SU-DHL-6 (cell line): ENCODE results near the gene PCDHGA7.
"Not testable (repeated sequence)": the region's sequence is repeated elsewhere in the genome, so short reads cannot be mapped to it uniquely, and the experiment has no call there.

ENCODE experiments used
- H2AFZ ChIP-seq: fragments of 200-600 bp; sonication (generic); 2 replicates; pipeline ENCODE4 v1.6.1; 2014; ENCODE audit warnings: low read depth, mild to moderate bottlenecking, moderate library complexity, mixed read lengths, antibody characterized with exemption, low read length; ENCODE audit not compliant: severe bottlenecking
- H3F3A ChIP-seq: fragments of 200-600 bp; shearing (Covaris generic); 2 replicates; pipeline ENCODE4 v1.6.0; 2016; ENCODE audit warnings: antibody characterized with exemption, mild to moderate bottlenecking; ENCODE audit not compliant: insufficient read depth
- H3K27ac ChIP-seq: fragments of 200-600 bp; sonication (generic); 2 replicates; pipeline ENCODE4 v1.5.1; 2016; ENCODE audit warnings: low read depth, mild to moderate bottlenecking, low read length, moderate library complexity, mixed read lengths
- H3K27me3 ChIP-seq: fragments of 200-600 bp; sonication (generic), shearing (Covaris generic); 2 replicates; pipeline ENCODE4 v1.6.0; 2014; ENCODE audit warnings: mild to moderate bottlenecking, low read length
- H3K36me3 ChIP-seq: fragments of 200-600 bp; sonication (generic); 2 replicates; pipeline ENCODE4 v1.6.1; 2014; ENCODE audit warnings: mild to moderate bottlenecking, low read length, mixed read lengths
- H3K4me2 ChIP-seq: fragments of 300-600, 200-600 bp; shearing (Covaris generic), sonication (generic); 2 replicates; pipeline ENCODE4 v1.6.0; 2014; ENCODE audit warnings: low read length, low read depth, mild to moderate bottlenecking; ENCODE audit not compliant: poor library complexity, severe bottlenecking
- H3K4me3 ChIP-seq: fragments of 200-600 bp; sonication (generic); 2 replicates; pipeline ENCODE4 v1.5.1; 2014; ENCODE audit warnings: antibody characterized with exemption, low read length, mild to moderate bottlenecking, mixed read lengths; ENCODE audit not compliant: insufficient read depth, poor library complexity, severe bottlenecking
- H3K79me2 ChIP-seq: fragments of 200-600 bp; sonication (generic); 2 replicates; pipeline ENCODE4 v1.6.1; 2014; ENCODE audit warnings: mild to moderate bottlenecking, low read length, moderate library complexity; ENCODE audit not compliant: insufficient read depth
- H3K9ac ChIP-seq: fragments of 200-600 bp; sonication (generic); 2 replicates; pipeline ENCODE4 v1.7.0; 2014; ENCODE audit warnings: mild to moderate bottlenecking, low read length
- H3K9me2 ChIP-seq: fragments of 200-600 bp; sonication (generic); replicated peaks from 2 replicates; pipeline ENCODE4 v1.6.1; 2014; ENCODE audit warnings: low read length; ENCODE audit not compliant: insufficient read depth
- H3K9me3 ChIP-seq: fragments of 200-600 bp; sonication (generic); 2 replicates; pipeline ENCODE4 v1.6.1; 2014; ENCODE audit warnings: low read length, mixed read lengths; ENCODE audit not compliant: insufficient read depth
- H4K20me1 ChIP-seq: fragments of 200-600 bp; sonication (generic); 2 replicates; pipeline ENCODE4 v1.6.1; 2014; ENCODE audit warnings: low read depth, mild to moderate bottlenecking, antibody characterized with exemption, low read length, moderate library complexity, mixed read lengths
- EZH2phosphoT487 ChIP-seq: fragments of 200-600 bp; sonication (generic), shearing (Covaris generic); conservative IDR thresholded peaks from 2 replicates; pipeline ENCODE4 v1.6.1; 2018; ENCODE audit warnings: mild to moderate bottlenecking, antibody characterized with exemption, low read length, moderate library complexity, mixed read lengths
- TF ChIP-seq, protein P1 (sequence below): fragments of 200-600 bp; sonication (generic); IDR thresholded peaks from one replicate; pipeline ENCODE4 v1.5.1; 2017; ENCODE audit warnings: antibody characterized with exemption, mild to moderate bottlenecking, low read length, moderate library complexity; ENCODE audit not compliant: insufficient read depth, poor library complexity, severe bottlenecking

PCDHGA7 gene

DNA sequence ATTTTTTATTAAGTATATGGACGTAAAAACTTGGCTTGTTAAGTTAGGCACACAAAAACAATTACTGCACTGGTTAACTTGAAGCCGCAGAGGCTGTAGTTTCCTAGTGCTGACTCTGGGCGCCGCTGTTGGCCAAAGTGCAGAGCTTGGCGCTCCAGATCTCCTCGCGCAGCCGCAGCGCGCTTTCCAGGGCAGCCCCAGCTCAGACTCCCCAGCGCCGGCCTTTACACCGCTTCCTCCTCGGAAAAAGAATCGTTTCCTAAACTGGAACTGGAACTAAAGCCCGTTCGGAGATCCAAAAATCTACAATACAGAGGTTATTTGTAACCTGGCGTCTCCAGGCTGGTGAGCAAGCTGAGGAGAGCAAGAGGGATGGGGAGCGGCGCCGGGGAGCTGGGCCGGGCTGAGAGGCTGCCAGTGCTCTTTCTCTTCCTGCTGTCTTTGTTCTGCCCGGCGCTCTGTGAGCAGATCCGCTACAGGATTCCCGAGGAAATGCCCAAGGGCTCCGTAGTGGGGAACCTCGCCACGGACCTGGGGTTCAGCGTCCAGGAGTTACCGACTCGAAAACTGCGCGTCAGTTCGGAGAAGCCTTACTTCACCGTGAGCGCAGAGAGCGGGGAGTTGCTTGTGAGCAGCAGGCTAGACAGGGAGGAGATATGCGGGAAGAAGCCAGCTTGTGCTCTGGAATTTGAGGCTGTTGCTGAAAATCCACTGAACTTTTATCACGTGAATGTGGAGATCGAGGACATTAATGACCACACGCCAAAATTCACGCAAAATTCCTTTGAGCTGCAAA is 15.4 kb downstream of the PCDHGA7 start, which contains the start of gene PCDHGB5:
TSS of gene PCDHGB5 (plus strand) at position 192 of the 796 bp plus-strand sequence. CDS start at position 373, 181 bp downstream.
- not testable (repeated sequence) for H3K9me2 ChIP-seq, H3K9ac ChIP-seq, H3K27me3 ChIP-seq, H2AFZ ChIP-seq, H4K20me1 ChIP-seq, H3F3A ChIP-seq, H3K27ac ChIP-seq, H3K79me2 ChIP-seq
- Histone ChIP-seq H3K36me3 (peaks cover 10% of the 10 kb centered on the region; the same call in 1 of the 2 replicates), H3K4me2 (peak within 1 kb of the TSS; percentile 26), H3K9me3 (peaks cover 21% of the 10 kb centered on the region; the same call in 1 of the 2 replicates), H3K4me3 (peak within 1 kb of the TSS; percentile 35)
- TF ChIP-seq, protein P1, sequence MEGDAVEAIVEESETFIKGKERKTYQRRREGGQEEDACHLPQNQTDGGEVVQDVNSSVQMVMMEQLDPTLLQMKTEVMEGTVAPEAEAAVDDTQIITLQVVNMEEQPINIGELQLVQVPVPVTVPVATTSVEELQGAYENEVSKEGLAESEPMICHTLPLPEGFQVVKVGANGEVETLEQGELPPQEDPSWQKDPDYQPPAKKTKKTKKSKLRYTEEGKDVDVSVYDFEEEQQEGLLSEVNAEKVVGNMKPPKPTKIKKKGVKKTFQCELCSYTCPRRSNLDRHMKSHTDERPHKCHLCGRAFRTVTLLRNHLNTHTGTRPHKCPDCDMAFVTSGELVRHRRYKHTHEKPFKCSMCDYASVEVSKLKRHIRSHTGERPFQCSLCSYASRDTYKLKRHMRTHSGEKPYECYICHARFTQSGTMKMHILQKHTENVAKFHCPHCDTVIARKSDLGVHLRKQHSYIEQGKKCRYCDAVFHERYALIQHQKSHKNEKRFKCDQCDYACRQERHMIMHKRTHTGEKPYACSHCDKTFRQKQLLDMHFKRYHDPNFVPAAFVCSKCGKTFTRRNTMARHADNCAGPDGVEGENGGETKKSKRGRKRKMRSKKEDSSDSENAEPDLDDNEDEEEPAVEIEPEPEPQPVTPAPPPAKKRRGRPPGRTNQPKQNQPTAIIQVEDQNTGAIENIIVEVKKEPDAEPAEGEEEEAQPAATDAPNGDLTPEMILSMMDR = peak; percentile 13

GRCh38 chr5:141398608-141399007 is 16.1 kb downstream of the PCDHGA7 start:
- Histone ChIP-seq H3K36me3 (peaks cover 10% of the 10 kb centered on the region; the same call in 1 of the 2 replicates), H3K27me3 (no peaks in the 10 kb centered on the region), H3K4me2 (no peak overlapping the region), H3K9me2 (no peaks in the 10 kb centered on the region), H3K9me3 (peaks cover 23% of the 10 kb centered on the region; the same call in 1 of the 2 replicates), H4K20me1 (no peaks in the 10 kb centered on the region), H2AFZ (no peak overlapping the region), H3K4me3 (no peak overlapping the region), H3K9ac (no peak overlapping the region), H3K27ac (no peak overlapping the region), H3F3A (no peaks in the 10 kb centered on the region; the same call in 1 of the 2 replicates), H3K79me2 (no peaks in the 10 kb centered on the region)
- TF ChIP-seq, protein P1 = no peak
- no peak for TF ChIP-seq EZH2phosphoT487

DNA sequence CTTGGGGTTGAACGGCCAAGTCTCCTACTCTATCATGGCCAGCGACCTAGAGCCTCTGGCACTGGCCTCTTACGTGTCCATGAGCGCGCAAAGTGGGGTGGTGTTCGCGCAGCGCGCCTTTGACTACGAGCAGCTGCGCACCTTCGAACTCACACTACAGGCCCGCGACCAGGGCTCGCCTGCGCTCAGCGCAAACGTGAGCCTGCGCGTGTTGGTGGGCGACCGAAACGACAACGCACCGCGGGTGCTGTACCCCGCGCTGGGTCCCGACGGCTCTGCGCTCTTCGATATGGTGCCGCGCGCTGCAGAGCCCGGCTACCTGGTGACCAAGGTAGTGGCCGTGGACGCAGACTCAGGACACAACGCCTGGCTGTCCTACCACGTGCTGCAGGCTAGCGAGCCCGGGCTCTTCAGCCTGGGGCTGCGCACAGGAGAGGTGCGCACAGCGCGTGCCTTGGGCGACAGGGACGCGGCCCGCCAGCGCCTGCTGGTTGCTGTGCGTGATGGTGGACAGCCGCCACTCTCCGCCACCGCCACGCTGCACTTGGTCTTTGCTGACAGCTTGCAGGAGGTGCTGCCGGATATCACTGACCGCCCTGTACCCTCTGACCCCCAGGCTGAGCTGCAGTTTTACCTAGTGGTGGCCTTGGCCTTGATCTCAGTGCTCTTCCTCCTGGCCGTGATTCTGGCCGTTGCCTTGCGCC is 17.2 kb downstream of the PCDHGA7 start:
- Histone ChIP-seq H4K20me1 (no peaks in the 10 kb centered on the region), H3K27ac (no peak overlapping the region), H2AFZ (no peak overlapping the region), H3K9ac (no peak overlapping the region), H3F3A (no peaks in the 10 kb centered on the region; the same call in 1 of the 2 replicates), H3K79me2 (no peaks in the 10 kb centered on the region; the same call in 1 of the 2 replicates), H3K36me3 (peaks cover 10% of the 10 kb centered on the region; the same call in 1 of the 2 replicates), H3K4me3 (no peak overlapping the region), H3K9me2 (no peaks in the 10 kb centered on the region), H3K4me2 (no peak overlapping the region), H3K9me3 (peaks cover 23% of the 10 kb centered on the region; the same call in 1 of the 2 replicates), H3K27me3 (no peaks in the 10 kb centered on the region)
- TF ChIP-seq, protein P1 = no peak
- no peak for TF ChIP-seq EZH2phosphoT487
